WTC11 (cell line): ENCODE results near the gene KSR2.

Source experiments
- ATF1 ChIP-seq: sonication (generic); formaldehyde crosslinking; IDR thresholded peaks from 2 replicates; pipeline ENCODE4 v1.8.1; 2023; ENCODE audit warnings: mild to moderate bottlenecking, moderate library complexity, missing genetic modification reagents
- ATF3 ChIP-seq: sonication (generic); formaldehyde crosslinking; conservative IDR thresholded peaks from 2 replicates; pipeline ENCODE4 v1.8.1; 2022; ENCODE audit warnings: mild to moderate bottlenecking, missing genetic modification reagents
- CBFB ChIP-seq: sonication (generic); formaldehyde crosslinking; IDR thresholded peaks from 2 replicates; pipeline ENCODE4 v1.8.1; 2022; ENCODE audit warnings: mild to moderate bottlenecking, low read depth, missing genetic modification reagents
- CTCF ChIP-seq: fragments of 200-600 bp; IDR thresholded peaks from 2 replicates; pipeline ENCODE4 v1.8.0; 2022; ENCODE audit warnings: antibody characterized with exemption
- ESRRA ChIP-seq: sonication (generic); formaldehyde crosslinking; IDR thresholded peaks from 2 replicates; pipeline ENCODE4 v1.8.1; 2022; ENCODE audit warnings: mild to moderate bottlenecking, missing genetic modification reagents, borderline replicate concordance
- GABPB1 ChIP-seq: sonication (generic); formaldehyde crosslinking; IDR thresholded peaks from 2 replicates; pipeline ENCODE4 v1.8.1; 2023; ENCODE audit warnings: mild to moderate bottlenecking, missing genetic modification reagents
- NFATC4 ChIP-seq: fragments of 250-450 bp; sonication (Bioruptor Pico); IDR thresholded peaks from 2 replicates; pipeline ENCODE4 v1.9.0; 2021; ENCODE audit warnings: mild to moderate bottlenecking
- NR2C2 ChIP-seq: sonication (generic); formaldehyde crosslinking; IDR thresholded peaks from 2 replicates; pipeline ENCODE4 v1.8.0; 2022; ENCODE audit warnings: mild to moderate bottlenecking, missing genetic modification reagents
- PREB ChIP-seq: sonication (generic); formaldehyde crosslinking; IDR thresholded peaks from 2 replicates; pipeline ENCODE4 v1.8.1; 2022; ENCODE audit warnings: mild to moderate bottlenecking, missing genetic modification reagents, moderate library complexity, borderline replicate concordance
- USF1 ChIP-seq: sonication (generic); formaldehyde crosslinking; IDR thresholded peaks from 2 replicates; pipeline ENCODE4 v1.8.0; 2022; ENCODE audit warnings: mild to moderate bottlenecking, missing genetic modification reagents

- TF ChIP-seq CTCF (no peak), USF1 (no peak), ATF1 (no peak), GABPB1 (no peak), ATF3 (CRISPR knock-in tag) (no peak), ESRRA (CRISPR knock-in tag) (no peak), PREB (CRISPR knock-in tag) (no peak), NR2C2 (CRISPR knock-in tag) (no peak), CBFB (no peak), NFATC4 (CRISPR knock-in tag) (no peak)
These were observed 466.6 kb downstream of the KSR2 start for GRCh38 chr12:117502233-117502632.
